Measurements from ENCODE around the gene PIPOX.

PIPOX gene

GRCh38 chr17:29070781-29071180 is 27.8 kb downstream of the PIPOX start:
- H3K27me3 Mint-ChIP-seq, result no peaks in the 10 kb centered on the region
- H3K27ac Mint-ChIP-seq, result no peak overlapping the region
- H3K36me3 Mint-ChIP-seq (ENCODE audit: low read depth), result no peaks in the 10 kb centered on the region
- H3K4me1 Mint-ChIP-seq (ENCODE audit: low read depth), result no peaks in the 10 kb centered on the region
- no peaks in the 10 kb centered on the region for H3K9me3 Mint-ChIP-seq
- H3K4me3 Mint-ChIP-seq, result no peak overlapping the region

GRCh38 chr17:29071303-29071702 is 28.4 kb downstream of the PIPOX start:
- Mint-ChIP-seq H3K36me3 (ENCODE audit: low read depth) (no peaks in the 10 kb centered on the region), H3K4me3 (no peak overlapping the region), H3K9me3 (no peaks in the 10 kb centered on the region), H3K27ac (no peak overlapping the region), H3K4me1 (ENCODE audit: low read depth) (no peaks in the 10 kb centered on the region), H3K27me3 (no peaks in the 10 kb centered on the region)

GRCh38 chr17:29073045-29073444 is 30.1 kb downstream of the PIPOX start:
- Mint-ChIP-seq H3K27me3 (no peaks in the 10 kb centered on the region), H3K9me3 (no peaks in the 10 kb centered on the region), H3K4me3 (no peak overlapping the region), H3K27ac (no peak overlapping the region), H3K36me3 (ENCODE audit: low read depth) (no peaks in the 10 kb centered on the region), H3K4me1 (ENCODE audit: low read depth) (no peaks in the 10 kb centered on the region)

- H3K4me1 Mint-ChIP-seq (ENCODE audit: low read depth), result no peaks in the 10 kb centered on the region
- no peaks in the 10 kb centered on the region for H3K9me3 Mint-ChIP-seq
- H3K27ac Mint-ChIP-seq, result no peak overlapping the region
- H3K27me3 Mint-ChIP-seq, result no peaks in the 10 kb centered on the region
- no peak overlapping the region for H3K4me3 Mint-ChIP-seq
- H3K36me3 Mint-ChIP-seq (ENCODE audit: low read depth), result no peaks in the 10 kb centered on the region
These were observed 30.6 kb downstream of the PIPOX start for GRCh38 chr17:29073520-29073919.

- Mint-ChIP-seq H3K4me1 (ENCODE audit: low read depth) (no peaks in the 10 kb centered on the region), H3K27me3 (no peaks in the 10 kb centered on the region), H3K4me3 (no peak overlapping the region), H3K9me3 (no peaks in the 10 kb centered on the region), H3K27ac (no peak overlapping the region), H3K36me3 (ENCODE audit: low read depth) (no peaks in the 10 kb centered on the region)
These were observed 31.5 kb downstream of the PIPOX start for GRCh38 chr17:29074488-29074887.

GRCh38 chr17:29076087-29076486 is 33.1 kb downstream of the PIPOX start:
- no peaks in the 10 kb centered on the region for H3K9me3 Mint-ChIP-seq
- H3K4me3 Mint-ChIP-seq, result no peak overlapping the region
- H3K36me3 Mint-ChIP-seq (ENCODE audit: low read depth), result no peaks in the 10 kb centered on the region
- H3K4me1 Mint-ChIP-seq (ENCODE audit: low read depth), result no peaks in the 10 kb centered on the region
- H3K27me3 Mint-ChIP-seq, result no peaks in the 10 kb centered on the region
- no peak overlapping the region for H3K27ac Mint-ChIP-seq

- no peaks in the 10 kb centered on the region for H3K27me3 Mint-ChIP-seq
- no peaks in the 10 kb centered on the region for H3K36me3 Mint-ChIP-seq (ENCODE audit: low read depth)
- no peak overlapping the region for H3K27ac Mint-ChIP-seq
- no peak overlapping the region for H3K4me3 Mint-ChIP-seq
- no peaks in the 10 kb centered on the region for H3K9me3 Mint-ChIP-seq
- H3K4me1 Mint-ChIP-seq (ENCODE audit: low read depth), result no peaks in the 10 kb centered on the region
These were observed 33.8 kb downstream of the PIPOX start for GRCh38 chr17:29076722-29077121.

- H3K27me3 Mint-ChIP-seq, result no peaks in the 10 kb centered on the region
These were observed 34.4 kb downstream of the PIPOX start for GRCh38 chr17:29077320-29077719.

GRCh38 chr17:29078183-29079045 is 35.5 kb downstream of the PIPOX start:
- Mint-ChIP-seq H3K36me3 (ENCODE audit: low read depth) (no peaks in the 10 kb centered on the region), H3K27me3 (no peaks in the 10 kb centered on the region)

More at GRCh38 chr17:29077320-29077719, 34.4 kb downstream of the PIPOX start:
- H3K4me1 Mint-ChIP-seq (ENCODE audit: low read depth), result no peaks in the 10 kb centered on the region
- no peaks in the 10 kb centered on the region for H3K36me3 Mint-ChIP-seq (ENCODE audit: low read depth)
- H3K9me3 Mint-ChIP-seq, result no peaks in the 10 kb centered on the region
- peak overlapping the region; percentile 16 for H3K27ac Mint-ChIP-seq
- no peak overlapping the region for H3K4me3 Mint-ChIP-seq

GRCh38 chr17:29079433-29079832 is 36.5 kb downstream of the PIPOX start:
- Mint-ChIP-seq H3K4me1 (ENCODE audit: low read depth) (no peaks in the 10 kb centered on the region), H3K9me3 (no peaks in the 10 kb centered on the region), H3K36me3 (ENCODE audit: low read depth) (no peaks in the 10 kb centered on the region), H3K27me3 (no peaks in the 10 kb centered on the region), H3K27ac (no peak overlapping the region), H3K4me3 (no peak overlapping the region)

More at GRCh38 chr17:29078183-29079045, 35.5 kb downstream of the PIPOX start:
- no peaks in the 10 kb centered on the region for H3K9me3 Mint-ChIP-seq
- no peak overlapping the region for H3K4me3 Mint-ChIP-seq
- no peaks in the 10 kb centered on the region for H3K4me1 Mint-ChIP-seq (ENCODE audit: low read depth)
- no peak overlapping the region for H3K27ac Mint-ChIP-seq

GRCh38 chr17:29079887-29080286 is 36.9 kb downstream of the PIPOX start:
- Mint-ChIP-seq H3K9me3 (no peaks in the 10 kb centered on the region), H3K27ac (no peak overlapping the region), H3K36me3 (ENCODE audit: low read depth) (no peaks in the 10 kb centered on the region), H3K27me3 (no peaks in the 10 kb centered on the region), H3K4me1 (ENCODE audit: low read depth) (no peaks in the 10 kb centered on the region), H3K4me3 (no peak overlapping the region)

GRCh38 chr17:29080323-29080722 is 37.4 kb downstream of the PIPOX start:
- H3K27me3 Mint-ChIP-seq, result no peaks in the 10 kb centered on the region
- no peak overlapping the region for H3K27ac Mint-ChIP-seq
- no peaks in the 10 kb centered on the region for H3K36me3 Mint-ChIP-seq (ENCODE audit: low read depth)
- H3K9me3 Mint-ChIP-seq, result no peaks in the 10 kb centered on the region
- H3K4me1 Mint-ChIP-seq (ENCODE audit: low read depth), result no peaks in the 10 kb centered on the region
- H3K4me3 Mint-ChIP-seq, result no peak overlapping the region

- Mint-ChIP-seq H3K36me3 (ENCODE audit: low read depth) (no peaks in the 10 kb centered on the region), H3K27me3 (no peaks in the 10 kb centered on the region), H3K4me3 (no peak overlapping the region), H3K27ac (no peak overlapping the region), H3K9me3 (no peaks in the 10 kb centered on the region), H3K4me1 (ENCODE audit: low read depth) (no peaks in the 10 kb centered on the region)
These were observed 38.0 kb downstream of the PIPOX start for GRCh38 chr17:29080965-29081364.

- H3K4me3 Mint-ChIP-seq, result no peak overlapping the region
- H3K4me1 Mint-ChIP-seq (ENCODE audit: low read depth), result no peaks in the 10 kb centered on the region
- no peak overlapping the region for H3K27ac Mint-ChIP-seq
- no peaks in the 10 kb centered on the region for H3K9me3 Mint-ChIP-seq
- no peaks in the 10 kb centered on the region for H3K27me3 Mint-ChIP-seq
- H3K36me3 Mint-ChIP-seq (ENCODE audit: low read depth), result peaks cover 12% of the 10 kb centered on the region
These were observed 41.7 kb downstream of the PIPOX start for GRCh38 chr17:29084541-29085146.

- Mint-ChIP-seq H3K27me3 (no peaks in the 10 kb centered on the region), H3K4me1 (ENCODE audit: low read depth) (no peaks in the 10 kb centered on the region), H3K9me3 (no peaks in the 10 kb centered on the region), H3K4me3 (no peak overlapping the region), H3K27ac (no peak overlapping the region), H3K36me3 (ENCODE audit: low read depth) (peaks cover 12% of the 10 kb centered on the region)
These were observed 42.3 kb downstream of the PIPOX start for GRCh38 chr17:29085223-29085622.
